Tibial nerve (tissue), 4 donors: ENCODE data around the gene KIF6. TPM values are rescaled to one million over a fixed set of nuclear protein-coding genes. Genes with fewer than 3 reads are reported as not detected.

Source experiments
- DNase-seq, 2 donors: peaks; one replicate each; pipeline ENCODE4 v3.0.0-alpha.2; 2019; ENCODE audit warnings: low spot score in 2 of 2
- H3K27ac ChIP-seq, 4 donors: fragments of 200-600 bp; sonication (generic) in 3 of 4; one replicate each; pipeline ENCODE4 v1.5.1; 2017 to 2019; ENCODE audit warnings: mild to moderate bottlenecking in 1 of 4
- H3K27me3 ChIP-seq, 2 donors: fragments of 200-600 bp; sonication (generic) in 1 of 2; one replicate each; pipeline versions ENCODE4 v1.5.1 to v1.6.0; 2017 to 2019
- H3K36me3 ChIP-seq, 3 donors: fragments of 200-600 bp; sonication (generic); one replicate each; pipeline ENCODE4 v1.5.1; 2018 to 2019
- H3K4me1 ChIP-seq, 4 donors: fragments of 200-600 bp; sonication (generic) in 3 of 4; one replicate each; pipeline ENCODE4 v1.5.1; 2017 to 2019
- H3K4me3 ChIP-seq, 4 donors: fragments of 200-600 bp; sonication (generic) in 3 of 4; one replicate each; pipeline ENCODE4 v1.5.1; 2017 to 2019; ENCODE audit warnings: mild to moderate bottlenecking in 1 of 4, moderate library complexity in 1 of 4
- H3K9me3 ChIP-seq, 4 donors: fragments of 200-600 bp; sonication (generic) in 3 of 4; one replicate each; pipeline ENCODE4 v1.5.1; 2017 to 2019
- CTCF ChIP-seq, 5 experiments: fragments of 200-600 bp in 3 of 5; fragments of 450-650 bp in 2 of 5; sonication (generic) in 3 of 5; IDR thresholded peaks; one replicate each; pipeline ENCODE4 v1.5.1; 2016 to 2019; ENCODE audit warnings: antibody characterized with exemption in 5 of 5, mild to moderate bottlenecking in 3 of 5, moderate library complexity in 2 of 5
- EP300 ChIP-seq, 2 donors: sonication (generic); formaldehyde crosslinking; IDR thresholded peaks; one replicate each; pipeline ENCODE4 v1.6.1; 2017; ENCODE audit warnings: antibody characterized with exemption in 2 of 2, mild to moderate bottlenecking in 1 of 2
- POLR2A ChIP-seq, 2 donors: fragments of 450-650 bp; IDR thresholded peaks; one replicate each; pipeline ENCODE4 v1.6.1; 2017; ENCODE audit warnings: antibody characterized with exemption in 2 of 2, mild to moderate bottlenecking in 2 of 2, moderate library complexity in 2 of 2
- WGBS, 2 donors: methylation state at CpG; one replicate each; pipeline ENCODE4 v1.1.5; 2018; 5-methylcytosine and 5-hydroxymethylcytosine counted together
- total RNA-seq, 4 donors: library from RNA; depleted of rRNA; stranded (reverse); fragments of >200 nt; gene quantifications; one replicate each; pipeline ENCODE4 v1.1.0, GENCODE V29; 2016

KIF6 gene
- total RNA-seq, 4 donors from 2014 or later = 0.22 to 0.59 TPM; not detected in 2

GRCh38 chr6:39441986-39442385 is 283.2 kb downstream of the KIF6 start:
- Histone ChIP-seq H3K4me3 (no peak overlapping the region), H3K4me1 (no peaks in the 10 kb centered on the region), H3K27me3 (no peaks in the 10 kb centered on the region), H3K9me3 (no peaks in the 10 kb centered on the region), H3K27ac (no peak overlapping the region), H3K36me3 (no peaks in the 10 kb centered on the region)
- no peak for DNase-seq
- WGBS, 2 donors = 92 to 94% methylated on average over 4 of the region's 4 CpGs
- TF ChIP-seq POLR2A (IDR thresholded peaks at IDR 0.05) (no peak), EP300 (IDR thresholded peaks at IDR 0.05) (no peak), CTCF (IDR thresholded peaks at IDR 0.05) (no peak)

- H3K27me3 ChIP-seq = no peaks in the 10 kb centered on the region
- peaks cover 0 to 5% (median 1%) of the 10 kb centered on the region in 4 donors for H3K9me3 ChIP-seq
- TF ChIP-seq POLR2A (IDR thresholded peaks at IDR 0.05) (no peak), CTCF (IDR thresholded peaks at IDR 0.05) (no peak), EP300 (IDR thresholded peaks at IDR 0.05) (no peak)
- no peak for DNase-seq
- H3K27ac ChIP-seq = no peak overlapping the region
- H3K4me3 ChIP-seq = no peak overlapping the region
- no peaks in the 10 kb centered on the region for H3K4me1 ChIP-seq
- no peaks in the 10 kb centered on the region for H3K36me3 ChIP-seq
- WGBS, 2 donors = 93 to 96% methylated on average over 6 of the region's 6 CpGs
Measured at GRCh38 chr6:39441301-39441700, 283.9 kb downstream of the KIF6 start.

GRCh38 chr6:39440039-39440426 is 285.2 kb downstream of the KIF6 start:
- H3K4me1 ChIP-seq = no peaks in the 10 kb centered on the region
- no peak overlapping the region for H3K4me3 ChIP-seq

GRCh38 chr6:39439342-39440038 is 285.7 kb downstream of the KIF6 start:
- Histone ChIP-seq H3K9me3 (peaks cover 0 to 5% (median 1%) of the 10 kb centered on the region in 4 donors), H3K36me3 (no peaks in the 10 kb centered on the region), H3K4me1 (no peaks in the 10 kb centered on the region), H3K4me3 (no peak overlapping the region), H3K27me3 (no peaks in the 10 kb centered on the region), H3K27ac (no peak overlapping the region)
- TF ChIP-seq POLR2A (IDR thresholded peaks at IDR 0.05) (no peak), CTCF (IDR thresholded peaks at IDR 0.05) (no peak), EP300 (IDR thresholded peaks at IDR 0.05) (no peak)
- DNase-seq = no peak
- 73 to 79% methylated on average over 8 of the region's 8 CpGs for WGBS, 2 donors

More at GRCh38 chr6:39440039-39440426, 285.2 kb downstream of the KIF6 start:
- 71 to 76% methylated on average over 7 of the region's 7 CpGs for WGBS, 2 donors
- TF ChIP-seq POLR2A (IDR thresholded peaks at IDR 0.05) = no peak
- no peak for TF ChIP-seq CTCF (IDR thresholded peaks at IDR 0.05)
- TF ChIP-seq EP300 (IDR thresholded peaks at IDR 0.05) = no peak
- no peaks in the 10 kb centered on the region for H3K27me3 ChIP-seq
- no peaks in the 10 kb centered on the region for H3K36me3 ChIP-seq
- H3K27ac ChIP-seq = no peak overlapping the region
- peaks cover 0 to 5% (median 1%) of the 10 kb centered on the region in 4 donors for H3K9me3 ChIP-seq
- DNase-seq = no peak

GRCh38 chr6:39433630-39434029 is 291.6 kb downstream of the KIF6 start:
- H3K4me3 ChIP-seq = no peak overlapping the region
- WGBS, 2 donors = 63 to 82% methylated on average over 2 to 3 of the region's 3 CpGs
- TF ChIP-seq EP300 (IDR thresholded peaks at IDR 0.05) (no peak), CTCF (IDR thresholded peaks at IDR 0.05) (no peak), POLR2A (IDR thresholded peaks at IDR 0.05) (no peak)
- peaks cover 0 to 22% (median 3%) of the 10 kb centered on the region in 4 donors for H3K4me1 ChIP-seq
- no peak overlapping the region for H3K27ac ChIP-seq
- no peaks in the 10 kb centered on the region for H3K36me3 ChIP-seq
- H3K9me3 ChIP-seq = peaks cover 0 to 5% (median 1%) of the 10 kb centered on the region in 4 donors
- H3K27me3 ChIP-seq = no peaks in the 10 kb centered on the region
- no peak for DNase-seq
